Suppressor macrophage treated with lipopolysaccharide for 1 hour (primary cell): ENCODE measurements around the gene ATP6V1A.
A peak's percentile ranks its signal among the peaks of the same experiment; 100 is the strongest.

Experiments used
- DNase-seq, 3 donors: peaks; one replicate each; pipeline ENCODE4 v3.0.0-alpha.2; 2020 to 2022

The ATP6V1A gene

GRCh38 chr3:113747283-113748046 is 630 bp downstream of the ATP6V1A start:
- DNase-seq, result peak; percentile 45 to 68 (median 54)

GRCh38 chr3:113751141-113751540 is 4.3 kb downstream of the ATP6V1A start:
- DNase-seq, result peak in 2 of 3 donors; percentile 72 to 88

- DNase-seq, result no peak
Observed at GRCh38 chr3:113753376-113753985, 6.6 kb downstream of the ATP6V1A start.

GRCh38 chr3:113754494-113755159 is 7.8 kb downstream of the ATP6V1A start:
- peak; percentile 54 to 71 (median 71) for DNase-seq

GRCh38 chr3:113758389-113759024 is 11.7 kb downstream of the ATP6V1A start:
- DNase-seq, result peak in 2 of 3 donors; percentile 35 to 52

- DNase-seq, result no peak
Observed at GRCh38 chr3:113764698-113765097, 17.9 kb downstream of the ATP6V1A start.

- peak; percentile 64 to 73 (median 70) for DNase-seq
Observed at GRCh38 chr3:113769551-113769950, 22.7 kb downstream of the ATP6V1A start.

- no peak for DNase-seq
Observed at GRCh38 chr3:113771993-113772392, 25.2 kb downstream of the ATP6V1A start.

- peak; percentile 42 to 67 (median 52) for DNase-seq
Observed at GRCh38 chr3:113773381-113773780, 26.5 kb downstream of the ATP6V1A start.

- DNase-seq, result peak; percentile 65 to 80 (median 73)
Observed at GRCh38 chr3:113775516-113775915, 28.7 kb downstream of the ATP6V1A start.

GRCh38 chr3:113776564-113776963 is 29.7 kb downstream of the ATP6V1A start:
- DNase-seq, result no peak

GRCh38 chr3:113783463-113783862 is 36.6 kb downstream of the ATP6V1A start:
- peak; percentile 61 to 83 (median 66) for DNase-seq

GRCh38 chr3:113783980-113784379 is 37.1 kb downstream of the ATP6V1A start:
- peak; percentile 53 to 77 (median 59) for DNase-seq

- DNase-seq, result no peak
Observed at GRCh38 chr3:113791381-113791780, 44.5 kb downstream of the ATP6V1A start.

- no peak for DNase-seq
Observed at GRCh38 chr3:113794526-113794925, 47.7 kb downstream of the ATP6V1A start.

GRCh38 chr3:113795693-113796092 is 48.9 kb downstream of the ATP6V1A start:
- DNase-seq, result no peak

GRCh38 chr3:113802795-113803455 is 56.1 kb downstream of the ATP6V1A start:
- DNase-seq, result no peak

- DNase-seq, result no peak
Observed at GRCh38 chr3:113804661-113805060, 57.8 kb downstream of the ATP6V1A start.

- DNase-seq, result no peak
Observed at GRCh38 chr3:113805249-113805648, 58.4 kb downstream of the ATP6V1A start.

GRCh38 chr3:113812854-113813253 is 66.0 kb downstream of the ATP6V1A start:
- no peak for DNase-seq

GRCh38 chr3:113819866-113820265 is 73.0 kb downstream of the ATP6V1A start:
- no peak for DNase-seq

GRCh38 chr3:113825090-113825489 is 78.3 kb downstream of the ATP6V1A start:
- DNase-seq, result peak; percentile 79 to 86 (median 85)

- peak; percentile 25 to 37 (median 27) for DNase-seq
Observed at GRCh38 chr3:113828600-113828999, 81.8 kb downstream of the ATP6V1A start.
